Measurements from ENCODE around the gene ITGB1. TPM values are rescaled to one million over a fixed set of nuclear protein-coding genes. Genes with fewer than 3 reads are reported as not detected.
"Not testable (repeated sequence)": the region's sequence is repeated elsewhere in the genome, so short reads cannot be mapped to it uniquely, and the experiment has no call there.

The ITGB1 gene
- total and polyA plus RNA-seq, 7 experiments from 2014 or later, result 26.5 to 205 (median 53.5) TPM

- POLR2A ChIA-PET, result no interaction called here
- DNase-seq, result no peak
- peaks cover 0 to 7% of the 10 kb centered on the region in 2 donors for H3K4me1 ChIP-seq (ENCODE audit: control insufficient read depth in 2 of 2, insufficient read depth in 2 of 2, low read length in 2 of 2)
- no peak overlapping the region for H3K27ac ChIP-seq (ENCODE audit: low read depth, low read length)
- H3K27me3 ChIP-seq (ENCODE audit: control insufficient read depth in 2 of 2, insufficient read depth in 2 of 2, low read length in 2 of 2), result no peaks in the 10 kb centered on the region
- ATAC-seq, result no peak
- H3K4me1 Mint-ChIP-seq, result peaks cover 0 to 18% (median 6%) of the 10 kb centered on the region in 7 donors
- H3K9me3 ChIP-seq (ENCODE audit: control insufficient read depth in 2 of 3, low read length in 3 of 3), result no peaks in the 10 kb centered on the region
- no peak overlapping the region for H3K27ac Mint-ChIP-seq
- H3K36me3 Mint-ChIP-seq, result peaks cover 20 to 51% (median 44%) of the 10 kb centered on the region in 5 donors
- no peaks in the 10 kb centered on the region for H3K27me3 Mint-ChIP-seq
- H3K4me3 ChIP-seq (ENCODE audit: low read length), result no peak overlapping the region
- intact Hi-C loops (cut with micrococcal nuclease), result no loop called here
- H3K36me3 ChIP-seq (ENCODE audit: control insufficient read depth in 2 of 3, insufficient read depth in 3 of 3, low read length in 3 of 3), result peaks cover 0 to 39% (median 32%) of the 10 kb centered on the region in 3 experiments
- CTCF ChIA-PET, result no interaction called here
- H3K9me3 Mint-ChIP-seq, result peaks cover 0 to 8% (median 0%) of the 10 kb centered on the region in 11 donors
- no peak overlapping the region for H3K4me3 Mint-ChIP-seq
Observed at GRCh38 chr10:32927750-32928149, 30.3 kb downstream of the ITGB1 start.

DNA sequence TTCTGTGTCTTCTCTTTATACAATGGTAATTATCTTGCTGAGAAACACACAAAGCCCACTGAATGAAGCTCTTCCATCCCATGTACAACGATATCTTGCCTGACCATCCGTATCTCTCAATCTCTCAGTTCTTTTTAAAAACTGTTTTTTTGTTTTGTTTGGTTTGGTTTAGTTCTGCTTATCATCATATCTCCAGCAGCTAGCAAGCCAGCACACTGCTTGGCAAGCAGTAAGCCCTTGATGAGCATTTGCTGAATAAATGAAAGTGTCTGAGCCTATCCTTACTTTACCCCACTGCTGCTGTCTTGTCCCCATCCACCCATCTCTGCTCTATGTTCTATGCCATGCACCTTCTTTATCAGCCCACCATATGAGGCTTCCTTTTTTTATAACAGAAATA, 34.2 kb downstream of the ITGB1 start:
- H3K4me3 ChIP-seq (ENCODE audit: low read length), result no peak overlapping the region
- POLR2A ChIA-PET, result no interaction called here
- H3K27ac ChIP-seq (ENCODE audit: low read depth, low read length), result no peak overlapping the region
- Mint-ChIP-seq H3K4me3 (no peak overlapping the region), H3K9me3 (peaks cover 0 to 8% (median 0%) of the 10 kb centered on the region in 11 donors), H3K36me3 (peaks cover 24 to 62% (median 54%) of the 10 kb centered on the region in 5 donors), H3K27ac (no peak overlapping the region), H3K27me3 (no peaks in the 10 kb centered on the region), H3K4me1 (peaks cover 3 to 11% (median 7%) of the 10 kb centered on the region in 7 donors)
- peaks cover 0 to 7% of the 10 kb centered on the region in 2 donors for H3K4me1 ChIP-seq (ENCODE audit: control insufficient read depth in 2 of 2, insufficient read depth in 2 of 2, low read length in 2 of 2)
- DNase-seq (no peak), ATAC-seq (no peak)
- no peaks in the 10 kb centered on the region for H3K9me3 ChIP-seq (ENCODE audit: control insufficient read depth in 2 of 3, low read length in 3 of 3)
- H3K27me3 ChIP-seq (ENCODE audit: control insufficient read depth in 2 of 2, insufficient read depth in 2 of 2, low read length in 2 of 2), result no peaks in the 10 kb centered on the region
- intact Hi-C loops (cut with micrococcal nuclease), result no loop called here
- CTCF ChIA-PET, result no interaction called here
- H3K36me3 ChIP-seq (ENCODE audit: control insufficient read depth in 2 of 3, insufficient read depth in 3 of 3, low read length in 3 of 3), result peaks cover 3 to 46% (median 40%) of the 10 kb centered on the region in 3 experiments

GRCh38 chr10:32923134-32923533, 34.9 kb downstream of the ITGB1 start:
- H3K4me3 Mint-ChIP-seq, result no peak overlapping the region

GRCh38 chr10:32922170-32922569, 35.9 kb downstream of the ITGB1 start:
- no peak overlapping the region for H3K27ac Mint-ChIP-seq
- intact Hi-C loops (cut with micrococcal nuclease), result no loop called here
- H3K4me3 ChIP-seq (ENCODE audit: low read length), result no peak overlapping the region
- no peak for DNase-seq
- ATAC-seq, result no peak
- H3K4me1 Mint-ChIP-seq, result peaks cover 0 to 11% (median 7%) of the 10 kb centered on the region in 7 donors
- H3K27ac ChIP-seq (ENCODE audit: low read depth, low read length), result no peak overlapping the region
- peaks cover 18 to 62% (median 50%) of the 10 kb centered on the region in 5 donors for H3K36me3 Mint-ChIP-seq
- H3K36me3 ChIP-seq (ENCODE audit: control insufficient read depth in 2 of 3, insufficient read depth in 3 of 3, low read length in 3 of 3), result peaks cover 3 to 42% (median 29%) of the 10 kb centered on the region in 3 experiments
- no peak overlapping the region for H3K4me3 Mint-ChIP-seq
- no peaks in the 10 kb centered on the region for H3K9me3 ChIP-seq (ENCODE audit: control insufficient read depth in 2 of 3, low read length in 3 of 3)
- H3K9me3 Mint-ChIP-seq, result peaks cover 0 to 12% (median 1%) of the 10 kb centered on the region in 11 donors
- peaks cover 0 to 7% of the 10 kb centered on the region in 2 donors for H3K4me1 ChIP-seq (ENCODE audit: control insufficient read depth in 2 of 2, insufficient read depth in 2 of 2, low read length in 2 of 2)
- ChIA-PET CTCF (no interaction called here), POLR2A (no interaction called here)
- no peaks in the 10 kb centered on the region for H3K27me3 ChIP-seq (ENCODE audit: control insufficient read depth in 2 of 2, insufficient read depth in 2 of 2, low read length in 2 of 2)
- H3K27me3 Mint-ChIP-seq, result no peaks in the 10 kb centered on the region

More at GRCh38 chr10:32923134-32923533, 34.9 kb downstream of the ITGB1 start:
- Mint-ChIP-seq H3K4me1 (peaks cover 0 to 11% (median 7%) of the 10 kb centered on the region in 7 donors), H3K36me3 (peaks cover 23 to 61% (median 54%) of the 10 kb centered on the region in 5 donors), H3K9me3 (peaks cover 0 to 10% (median 0%) of the 10 kb centered on the region in 11 donors), H3K27ac (no peak overlapping the region), H3K27me3 (no peaks in the 10 kb centered on the region)
- no peak overlapping the region for H3K27ac ChIP-seq (ENCODE audit: low read depth, low read length)
- no peaks in the 10 kb centered on the region for H3K9me3 ChIP-seq (ENCODE audit: control insufficient read depth in 2 of 3, low read length in 3 of 3)
- peaks cover 0 to 7% of the 10 kb centered on the region in 2 donors for H3K4me1 ChIP-seq (ENCODE audit: control insufficient read depth in 2 of 2, insufficient read depth in 2 of 2, low read length in 2 of 2)
- no peak overlapping the region for H3K4me3 ChIP-seq (ENCODE audit: low read length)
- ChIA-PET POLR2A (no interaction called here), CTCF (no interaction called here)
- intact Hi-C loops (cut with micrococcal nuclease), result no loop called here
- DNase-seq (no peak), ATAC-seq (no peak)
- H3K27me3 ChIP-seq (ENCODE audit: control insufficient read depth in 2 of 2, insufficient read depth in 2 of 2, low read length in 2 of 2), result no peaks in the 10 kb centered on the region
- peaks cover 3 to 51% (median 38%) of the 10 kb centered on the region in 3 experiments for H3K36me3 ChIP-seq (ENCODE audit: control insufficient read depth in 2 of 3, insufficient read depth in 3 of 3, low read length in 3 of 3)

- H3K9me3 Mint-ChIP-seq; H3K4me1 ChIP-seq (ENCODE audit: control insufficient read depth in 2 of 2, insufficient read depth in 2 of 2, low read length in 2 of 2); H3K27me3 Mint-ChIP-seq; DNase-seq; H3K27ac ChIP-seq (ENCODE audit: low read depth, low read length); H3K27ac Mint-ChIP-seq; H3K27me3 ChIP-seq (ENCODE audit: control insufficient read depth in 2 of 2, insufficient read depth in 2 of 2, low read length in 2 of 2); intact Hi-C loops (cut with micrococcal nuclease); H3K9me3 ChIP-seq (ENCODE audit: control insufficient read depth in 2 of 3, low read length in 3 of 3); H3K4me3 ChIP-seq (ENCODE audit: low read length); H3K4me3 Mint-ChIP-seq; CTCF ChIA-PET; POLR2A ChIA-PET; ATAC-seq: not testable (repeated sequence)
- peaks cover 3 to 18% (median 15%) of the 10 kb centered on the region in 3 experiments for H3K36me3 ChIP-seq (ENCODE audit: control insufficient read depth in 2 of 3, insufficient read depth in 3 of 3, low read length in 3 of 3)
- Mint-ChIP-seq H3K4me1 (peaks cover 0 to 12% (median 5%) of the 10 kb centered on the region in 7 donors), H3K36me3 (peaks cover 14 to 76% (median 61%) of the 10 kb centered on the region in 5 donors)
Observed at GRCh38 chr10:32917817-32918216, 40.2 kb downstream of the ITGB1 start.

DNA sequence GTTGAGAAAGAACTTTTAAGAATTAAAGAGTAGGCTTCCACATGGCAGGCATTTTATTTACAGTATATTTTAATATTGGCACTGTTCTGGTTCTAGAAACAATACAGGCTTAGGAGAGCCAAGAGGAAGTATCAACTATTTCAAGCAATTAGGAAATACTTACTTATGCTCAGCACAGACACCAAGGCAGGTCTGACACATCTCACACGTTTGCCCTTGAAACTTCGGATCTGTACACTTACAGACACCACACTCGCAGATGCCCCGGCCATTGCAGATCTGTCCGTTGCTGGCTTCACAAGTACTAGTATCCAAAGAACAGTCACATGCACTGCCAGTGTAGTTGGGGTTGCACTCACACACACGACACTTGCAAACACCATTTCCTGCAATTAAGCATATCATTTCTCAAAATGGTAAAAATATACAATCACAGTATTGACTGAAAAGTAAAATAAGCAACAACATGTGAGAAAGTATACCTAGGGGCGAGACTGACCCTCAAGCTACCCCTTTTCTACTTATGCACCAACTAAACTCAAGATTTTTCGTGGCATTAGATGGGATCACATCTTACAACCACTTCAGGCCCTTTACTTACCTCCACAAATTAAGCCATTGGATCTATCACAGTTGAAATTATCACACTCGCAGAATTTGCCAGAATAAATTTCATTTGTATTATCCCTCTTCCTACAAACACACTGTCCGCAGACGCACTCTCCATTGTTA, 46.6 kb downstream of the ITGB1 start:
- POLR2A ChIA-PET, result no interaction called here

More for the DNA sequence above, 46.6 kb downstream of the ITGB1 start:
- intact Hi-C loops (cut with micrococcal nuclease), result no loop called here
- H3K4me3 Mint-ChIP-seq, result no peak overlapping the region
- H3K27me3 Mint-ChIP-seq, result no peaks in the 10 kb centered on the region
- peaks cover 0 to 6% (median 0%) of the 10 kb centered on the region in 11 donors for H3K9me3 Mint-ChIP-seq
- H3K27me3 ChIP-seq (ENCODE audit: control insufficient read depth in 2 of 2, insufficient read depth in 2 of 2, low read length in 2 of 2), result no peaks in the 10 kb centered on the region
- DNase-seq (no peak), ATAC-seq (peak; percentile 34)
- CTCF ChIA-PET, result no interaction called here
- no peaks in the 10 kb centered on the region for H3K4me1 ChIP-seq (ENCODE audit: control insufficient read depth in 2 of 2, insufficient read depth in 2 of 2, low read length in 2 of 2)
- peaks cover 0 to 8% (median 0%) of the 10 kb centered on the region in 7 donors for H3K4me1 Mint-ChIP-seq
- H3K4me3 ChIP-seq (ENCODE audit: low read length), result no peak overlapping the region
- no peak overlapping the region for H3K27ac Mint-ChIP-seq
- peaks cover 14 to 74% (median 47%) of the 10 kb centered on the region in 5 donors for H3K36me3 Mint-ChIP-seq
- no peak overlapping the region for H3K27ac ChIP-seq (ENCODE audit: low read depth, low read length)
- H3K36me3 ChIP-seq (ENCODE audit: control insufficient read depth in 2 of 3, insufficient read depth in 3 of 3, low read length in 3 of 3), result peaks cover 3 to 14% (median 4%) of the 10 kb centered on the region in 3 experiments
- H3K9me3 ChIP-seq (ENCODE audit: control insufficient read depth in 2 of 3, low read length in 3 of 3), result no peaks in the 10 kb centered on the region

Measured in naive thymus-derived CD4-positive, alpha-beta T cell (primary cell).